Common myeloid progenitor, CD34-positive (primary cell): ENCODE results near the gene CLDN3.

Experiments
- CTCF ChIA-PET: fragments of 350-600 bp; sonication (Branson Sonifier 250); formaldehyde crosslinking; loops from one replicate; lab custom pipeline; 2021; ENCODE audit warnings: antibody characterized with exemption; lab: Charles Lee
- POLR2A ChIA-PET: fragments of 350-600 bp; sonication (Branson Sonifier 250); formaldehyde crosslinking; loops from one replicate; lab custom pipeline; 2021; ENCODE audit warnings: antibody characterized with exemption; lab: Charles Lee
- DNase-seq, 3 donors: peaks; one replicate each; pipeline versions ENCODE4 v3.0.0 to v3.0.0-alpha.2; 2013
- H3K27ac ChIP-seq, 2 experiments: 1 replicate in 1 of 2; 2 replicates in 1 of 2; pipeline ENCODE4 v1.7.0; 2013; ENCODE audit warnings: inconsistent platforms in 2 of 2, low read length in 2 of 2, mild to moderate bottlenecking in 2 of 2, low read depth in 1 of 2, moderate library complexity in 1 of 2; ENCODE audit not compliant: severe bottlenecking in 2 of 2, insufficient read depth in 1 of 2, poor library complexity in 1 of 2
- H3K27me3 ChIP-seq, 5 experiments: replicated peaks in 2 of 5; 1 replicate in 3 of 5; 2 replicates in 2 of 5; pipeline versions ENCODE4 v1.6.1 to v1.7.0; 2013; ENCODE audit warnings: low read length in 4 of 5, mild to moderate bottlenecking in 2 of 5, moderate library complexity in 2 of 5, inconsistent platforms in 1 of 5; ENCODE audit not compliant: insufficient read depth in 5 of 5, control insufficient read depth in 4 of 5
- H3K36me3 ChIP-seq, 4 experiments: 1 replicate in 2 of 4; 2 replicates in 2 of 4; pipeline versions ENCODE4 v1.6.1 to v1.7.0; 2013; ENCODE audit warnings: low read length in 3 of 4, control low read depth in 1 of 4, mild to moderate bottlenecking in 1 of 4; ENCODE audit not compliant: control insufficient read depth in 4 of 4, insufficient read depth in 4 of 4
- H3K4me1 ChIP-seq, 4 experiments: 1 replicate in 3 of 4; 2 replicates in 1 of 4; pipeline versions ENCODE4 v1.6.1 to v1.7.1; 2013; ENCODE audit warnings: low read length in 3 of 4, mild to moderate bottlenecking in 3 of 4, control low read depth in 1 of 4, inconsistent platforms in 1 of 4, moderate library complexity in 1 of 4; ENCODE audit not compliant: control insufficient read depth in 4 of 4, insufficient read depth in 4 of 4; ENCODE audit errors: control extremely low read depth in 1 of 4
- H3K4me3 ChIP-seq, 7 experiments: 1 replicate in 4 of 7; 2 replicates in 3 of 7; pipeline versions ENCODE4 v1.5.1 to v1.7.0; 2013; ENCODE audit warnings: mild to moderate bottlenecking in 7 of 7, low read length in 6 of 7, moderate library complexity in 6 of 7, inconsistent platforms in 2 of 7, low read depth in 2 of 7, control low read depth in 1 of 7; ENCODE audit not compliant: insufficient read depth in 4 of 7, control insufficient read depth in 1 of 7; ENCODE audit errors: extremely low read depth in 1 of 7
- H3K9me3 ChIP-seq, 5 experiments: 1 replicate in 4 of 5; 2 replicates in 1 of 5; pipeline versions ENCODE4 v1.6.1 to v1.7.1; 2013; ENCODE audit warnings: low read length in 4 of 5, mild to moderate bottlenecking in 2 of 5, inconsistent platforms in 1 of 5, low read depth in 1 of 5, moderate library complexity in 1 of 5; ENCODE audit not compliant: control insufficient read depth in 4 of 5, insufficient read depth in 2 of 5; ENCODE audit errors: control extremely low read depth in 1 of 5
- WGBS: methylation state at CpG from one replicate; pipeline ENCODE4 v1.1.5; 2013; ENCODE audit not compliant: insufficient coverage; 5-methylcytosine and 5-hydroxymethylcytosine counted together

CLDN3 gene

DNA sequence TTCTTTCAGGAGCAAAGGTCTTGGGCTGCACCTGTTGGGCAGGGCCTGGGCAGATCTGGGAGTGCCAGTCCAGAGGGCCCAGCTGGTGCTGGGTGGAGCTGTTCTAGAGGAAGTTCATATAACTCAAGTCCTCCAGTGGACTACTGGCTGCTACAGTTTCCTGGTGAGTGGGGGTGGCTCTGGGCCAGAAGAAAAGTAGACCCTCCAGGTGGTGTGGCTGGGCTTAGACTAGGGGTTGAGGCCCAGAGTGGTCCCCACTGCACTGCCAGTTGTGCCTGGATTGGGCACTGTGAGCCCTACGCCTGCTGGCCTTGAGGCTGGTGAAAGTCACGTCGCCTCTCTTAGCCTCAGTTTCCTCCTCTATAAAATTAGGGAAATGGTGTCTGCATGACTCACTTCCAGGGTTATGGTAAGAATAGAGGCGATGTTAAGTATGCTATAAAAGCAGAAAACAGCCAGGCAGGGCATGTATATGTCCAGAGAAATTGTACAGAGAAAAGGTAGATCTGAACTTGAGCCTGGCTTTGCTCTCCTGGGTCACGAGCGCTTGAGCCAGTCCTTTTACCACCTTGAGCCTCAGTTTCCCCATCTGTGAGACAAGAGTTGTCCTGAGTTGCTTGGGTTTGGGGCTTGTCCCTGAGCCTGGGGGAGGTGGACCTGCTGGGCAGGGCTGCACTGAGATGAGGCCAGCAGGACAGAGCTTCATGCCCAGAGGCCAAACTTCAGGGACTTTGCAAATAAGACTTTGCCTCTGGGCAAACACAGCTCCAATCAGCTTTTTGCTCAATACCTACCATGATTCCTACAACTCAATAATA lies 3.8 kb upstream of the CLDN3 start:
- POLR2A ChIA-PET = no interaction called here
- Histone ChIP-seq H3K4me1 (peaks cover 0 to 14% (median 13%) of the 10 kb centered on the region in 4 experiments), H3K27me3 (peaks cover 0 to 36% (median 13%) of the 10 kb centered on the region in 5 experiments), H3K36me3 (no peaks in the 10 kb centered on the region), H3K27ac (no peak overlapping the region), H3K9me3 (no peaks in the 10 kb centered on the region), H3K4me3 (no peak overlapping the region)
- CTCF ChIA-PET = interaction anchor here (1.0 kb wide), 1 partner anchor 81 kb away, joined by 5 read pairs; no protein-coding TSS in a partner anchor
- 97% methylated on average over 6 of the region's 6 CpGs for WGBS
- DNase-seq = no peak

DNA sequence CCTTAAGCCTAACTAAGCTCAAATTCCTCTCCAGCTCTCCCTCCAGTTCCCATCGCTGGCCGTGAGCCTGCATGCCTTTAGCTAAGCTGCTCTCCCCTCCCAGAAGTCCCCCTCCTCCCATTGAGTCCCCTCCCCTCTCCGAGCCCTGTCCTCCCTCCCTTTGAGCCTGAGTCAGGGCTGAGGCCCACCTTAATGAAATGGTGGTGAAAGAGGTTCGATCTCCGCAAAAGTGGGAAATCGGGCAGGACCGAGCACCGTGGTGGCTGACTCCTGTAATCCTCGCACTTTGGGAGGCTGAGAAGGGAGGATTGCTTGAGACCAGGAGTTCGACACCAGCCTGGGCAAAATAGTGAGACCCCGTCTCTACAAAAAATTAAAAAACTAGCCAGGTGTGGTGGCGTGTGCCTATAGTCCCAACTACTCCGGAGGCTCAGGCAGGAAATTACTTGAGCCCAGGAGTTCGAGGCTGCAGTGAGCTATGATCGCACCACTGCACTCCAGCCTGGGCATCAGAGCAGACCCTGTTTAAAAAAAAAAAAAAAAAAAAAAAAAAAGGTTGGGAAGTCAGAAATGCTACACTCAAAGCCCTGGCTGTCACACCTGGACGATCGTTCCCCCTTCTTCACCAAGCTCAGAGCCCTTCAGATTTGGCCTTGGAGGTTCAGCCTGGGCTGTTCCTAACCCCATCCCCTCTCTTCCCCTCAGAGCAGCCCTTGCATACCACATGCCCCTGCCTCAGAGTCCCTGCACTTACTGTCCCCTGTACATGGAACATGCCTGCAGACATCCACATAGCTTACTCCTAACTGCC lies 995 bp upstream of the CLDN3 start:
- Histone ChIP-seq H3K36me3 (no peaks in the 10 kb centered on the region), H3K27me3 (peaks cover 0 to 57% (median 31%) of the 10 kb centered on the region in 5 experiments), H3K4me3 (peak overlapping the region in 2 of 7 experiments; percentile 32 to 55), H3K27ac (no peak overlapping the region), H3K4me1 (peaks cover 0 to 18% (median 13%) of the 10 kb centered on the region in 4 experiments), H3K9me3 (no peaks in the 10 kb centered on the region)
- POLR2A ChIA-PET = no interaction called here
- 72% methylated on average over 15 of the region's 17 CpGs for WGBS
- DNase-seq = no peak
- CTCF ChIA-PET = interaction anchor here (0.7 to 1.5 kb wide), 3 partner anchors 21 to 73 kb away, joined by 3 read pairs; no protein-coding TSS in a partner anchor

DNA sequence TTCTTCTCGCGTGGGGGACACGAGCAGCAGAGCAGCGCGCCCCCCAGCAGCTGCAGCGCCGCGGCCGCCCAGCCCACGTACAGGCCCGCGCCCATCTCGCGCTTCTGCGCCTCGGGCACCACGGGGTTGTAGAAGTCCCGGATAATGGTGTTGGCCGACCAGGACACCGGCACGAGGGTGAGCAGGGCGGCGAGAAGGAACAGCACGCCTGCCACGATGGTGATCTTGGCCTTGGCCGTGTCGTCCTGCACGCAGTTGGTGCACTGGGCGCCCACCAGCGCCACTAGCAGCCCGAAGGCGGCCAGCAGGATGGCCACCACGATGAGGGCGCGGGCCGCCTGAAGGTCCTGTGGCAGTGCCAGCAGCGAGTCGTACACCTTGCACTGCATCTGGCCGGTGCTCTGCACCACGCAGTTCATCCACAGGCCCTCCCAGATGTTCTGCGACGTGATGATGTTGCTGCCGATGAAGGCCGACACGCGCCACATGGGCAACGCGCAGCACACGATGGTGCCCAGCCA lies 529 bp downstream of the CLDN3 start:
- POLR2A ChIA-PET = no interaction called here
- CTCF ChIA-PET = no interaction called here

DNA sequence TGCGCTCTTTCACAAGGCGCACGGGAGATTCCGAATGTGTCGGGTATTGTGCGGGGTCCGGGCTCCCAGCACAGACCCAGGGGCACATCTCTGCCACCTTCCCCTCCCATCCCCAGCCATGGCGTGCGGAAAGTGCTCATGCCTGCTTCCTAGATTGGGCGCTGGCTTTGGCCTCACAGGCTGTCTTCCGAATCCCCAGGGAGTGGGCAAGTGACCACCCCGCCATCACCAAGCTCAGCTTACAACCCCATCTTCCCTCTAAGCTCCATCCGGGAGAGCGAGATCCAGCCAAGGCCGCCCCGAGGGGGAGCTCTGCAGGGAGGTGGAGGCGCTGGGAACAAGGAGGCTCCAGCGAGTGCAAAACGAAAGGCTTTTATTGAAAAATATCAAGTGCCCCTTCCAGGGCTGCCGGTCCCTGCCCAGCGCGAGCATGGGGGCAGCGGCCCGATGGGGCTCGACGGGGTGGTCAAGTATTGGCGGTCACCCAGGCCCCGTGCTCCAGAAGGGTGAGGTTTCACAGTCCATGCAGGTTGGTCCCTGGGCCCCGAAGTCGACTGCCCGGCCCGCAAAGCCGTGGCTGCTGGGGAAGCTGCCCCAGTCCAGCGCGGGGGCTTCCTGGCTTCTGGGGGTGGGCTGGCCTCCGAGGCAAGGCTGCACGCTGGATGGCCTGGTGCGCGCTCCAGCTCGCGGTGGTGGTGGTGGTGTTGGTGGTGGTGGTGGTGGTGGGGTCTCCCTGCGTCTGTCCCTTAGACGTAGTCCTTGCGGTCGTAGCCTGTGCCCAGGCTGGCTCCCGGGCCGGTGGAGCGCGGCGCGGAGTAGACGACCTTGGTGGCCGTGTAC lies 1.2 kb downstream of the CLDN3 start:
- WGBS = 36% methylated on average over 42 of the region's 53 CpGs
- H3K4me3 ChIP-seq = peak overlapping the region in 1 of 7 experiments; percentile 26
- POLR2A ChIA-PET = no interaction called here
- no peak overlapping the region for H3K27ac ChIP-seq
- DNase-seq = no peak
- H3K36me3 ChIP-seq = no peaks in the 10 kb centered on the region
- peaks cover 0 to 18% (median 11%) of the 10 kb centered on the region in 4 experiments for H3K4me1 ChIP-seq
- H3K27me3 ChIP-seq = peaks cover 0 to 57% (median 31%) of the 10 kb centered on the region in 5 experiments
- H3K9me3 ChIP-seq = no peaks in the 10 kb centered on the region
- CTCF ChIA-PET = interaction anchor here (0.9 kb wide), 1 partner anchor 13 kb away, joined by 3 read pairs; no protein-coding TSS in a partner anchor

More for the DNA sequence above, 529 bp downstream of the CLDN3 start:
- DNase-seq = no peak
- H3K27me3 ChIP-seq = peaks cover 0 to 57% (median 31%) of the 10 kb centered on the region in 5 experiments
- no peak overlapping the region for H3K27ac ChIP-seq
- 23% methylated on average over 39 of the region's 49 CpGs for WGBS
- no peaks in the 10 kb centered on the region for H3K36me3 ChIP-seq
- H3K4me1 ChIP-seq = peaks cover 0 to 18% (median 13%) of the 10 kb centered on the region in 4 experiments
- H3K9me3 ChIP-seq = no peaks in the 10 kb centered on the region
- peak overlapping the region in 1 of 7 experiments; percentile 26 for H3K4me3 ChIP-seq

DNA sequence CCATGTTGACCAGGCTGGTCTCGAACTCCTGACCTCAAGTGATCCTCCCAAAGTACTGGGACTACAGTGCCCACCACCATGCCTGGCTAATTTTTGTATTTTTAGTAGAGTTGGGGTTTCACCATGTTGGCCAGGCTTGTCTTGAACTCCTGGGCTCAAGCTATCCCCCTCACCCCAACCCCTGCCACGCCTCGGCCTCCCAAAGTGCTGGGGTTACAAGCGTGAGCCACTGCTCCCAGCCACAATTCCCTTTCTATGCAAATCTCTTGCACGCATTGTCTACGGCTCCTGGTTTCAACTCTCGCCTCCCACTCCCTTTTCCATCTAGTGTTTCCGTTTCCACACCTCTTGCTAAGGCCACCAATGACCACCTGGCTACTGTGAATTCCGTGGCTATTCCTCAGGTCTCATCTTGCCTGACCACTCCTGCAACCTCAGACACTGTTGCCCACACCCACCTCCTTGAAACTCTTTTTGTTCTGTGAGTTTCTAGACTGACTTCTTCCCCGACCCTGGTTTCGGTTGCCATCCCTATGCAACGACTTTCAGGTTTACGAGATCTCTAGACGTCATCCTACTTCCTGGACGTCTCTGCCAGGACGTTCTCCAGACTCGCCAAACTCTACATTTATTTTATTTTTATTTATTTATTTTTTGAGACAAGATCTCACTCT lies 3.4 kb downstream of the CLDN3 start:
- DNase-seq = no peak
- Histone ChIP-seq H3K27me3 (peaks cover 0 to 63% (median 31%) of the 10 kb centered on the region in 5 experiments), H3K27ac (no peak overlapping the region), H3K9me3 (no peaks in the 10 kb centered on the region), H3K4me3 (no peak overlapping the region), H3K36me3 (no peaks in the 10 kb centered on the region), H3K4me1 (peaks cover 0 to 18% (median 10%) of the 10 kb centered on the region in 4 experiments)
- ChIA-PET CTCF (no interaction called here), POLR2A (no interaction called here)
- WGBS = 84% methylated on average over 11 of the region's 17 CpGs

DNA sequence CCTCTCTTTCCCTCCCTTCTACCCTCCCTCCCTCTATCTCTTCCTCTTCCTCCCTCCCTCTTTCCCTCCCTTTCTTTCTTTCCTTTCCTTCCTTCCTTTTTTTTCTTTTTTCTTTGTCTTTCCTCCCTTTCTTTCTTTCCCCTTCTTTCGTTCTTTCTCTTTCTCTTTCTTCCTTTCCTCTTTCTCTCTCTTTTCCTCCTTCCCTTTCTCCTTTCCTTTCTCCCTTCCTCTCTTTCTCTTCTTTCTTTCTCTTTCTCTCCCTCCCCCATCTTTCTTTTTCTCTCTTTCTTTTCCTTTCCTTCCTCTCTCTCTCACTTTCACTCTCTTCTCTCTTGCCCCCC lies 7.4 kb downstream of the CLDN3 start:
- no peaks in the 10 kb centered on the region for H3K4me1 ChIP-seq

More for the DNA sequence above, 7.4 kb downstream of the CLDN3 start:
- DNase-seq = no peak
- H3K27ac ChIP-seq = no peak overlapping the region
- ChIA-PET CTCF (interaction anchor here (0.7 kb wide), 1 partner anchor 28 kb away, joined by 3 read pairs; no protein-coding TSS in a partner anchor), POLR2A (no interaction called here)
- WGBS = 95% methylated on average over 1 of the region's 1 CpG
- H3K9me3 ChIP-seq = no peaks in the 10 kb centered on the region
- peaks cover 0 to 22% (median 7%) of the 10 kb centered on the region in 5 experiments for H3K27me3 ChIP-seq
- no peak overlapping the region for H3K4me3 ChIP-seq
- H3K36me3 ChIP-seq = no peaks in the 10 kb centered on the region
